Measurements from ENCODE around the gene HLA-DPA1.
A peak's percentile ranks its signal among the peaks of the same experiment; 100 is the strongest.

The HLA-DPA1 gene

GRCh38 chr6:33061987-33062386 lies 11.5 kb downstream of the HLA-DPA1 start:
- no peak for DNase-seq

GRCh38 chr6:33057222-33058150 lies 16.0 kb downstream of the HLA-DPA1 start:
- no peak for DNase-seq

GRCh38 chr6:33053230-33053629 lies 20.2 kb downstream of the HLA-DPA1 start:
- DNase-seq, result no peak

- DNase-seq, result no peak
Measured at GRCh38 chr6:33052627-33053026, 20.8 kb downstream of the HLA-DPA1 start.

- DNase-seq, result no peak
Measured at GRCh38 chr6:33050014-33050810, 23.2 kb downstream of the HLA-DPA1 start.

GRCh38 chr6:33049323-33050013 lies 24.0 kb downstream of the HLA-DPA1 start:
- no peak for DNase-seq

GRCh38 chr6:33040157-33040556 lies 33.3 kb downstream of the HLA-DPA1 start:
- no peak for DNase-seq

- DNase-seq, result no peak
Measured at GRCh38 chr6:33036535-33036934, 36.9 kb downstream of the HLA-DPA1 start.

GRCh38 chr6:33034554-33034953 lies 38.9 kb downstream of the HLA-DPA1 start:
- no peak for DNase-seq

- DNase-seq, result no peak
Measured at GRCh38 chr6:33030245-33030644, 43.2 kb downstream of the HLA-DPA1 start.

- DNase-seq, result no peak
Measured at GRCh38 chr6:33029328-33030184, 43.9 kb downstream of the HLA-DPA1 start.

- DNase-seq, result no peak
Measured at GRCh38 chr6:33028220-33028849, 45.1 kb downstream of the HLA-DPA1 start.

- no peak for DNase-seq
Measured at GRCh38 chr6:33024521-33024920, 48.9 kb downstream of the HLA-DPA1 start.

- DNase-seq, result no peak
Measured at GRCh38 chr6:33023536-33023935, 49.9 kb downstream of the HLA-DPA1 start.

GRCh38 chr6:33021917-33022316 lies 51.5 kb downstream of the HLA-DPA1 start:
- no peak for DNase-seq

- no peak for DNase-seq
Measured at GRCh38 chr6:33019372-33019771, 54.1 kb downstream of the HLA-DPA1 start.

- DNase-seq, result peak; percentile 22
Measured at GRCh38 chr6:33018904-33019303, 54.5 kb downstream of the HLA-DPA1 start.

GRCh38 chr6:33018418-33018817 lies 55.0 kb downstream of the HLA-DPA1 start:
- no peak for DNase-seq

- DNase-seq, result no peak
Measured at GRCh38 chr6:33017694-33018353, 55.6 kb downstream of the HLA-DPA1 start.

- DNase-seq, result no peak
Measured at GRCh38 chr6:33017018-33017417, 56.4 kb downstream of the HLA-DPA1 start.

- no peak for DNase-seq
Measured at GRCh38 chr6:33015798-33016197, 57.7 kb downstream of the HLA-DPA1 start.
